GM12878 (cell line): ENCODE measurements around the gene DTD2. TPM values are rescaled to one million over a fixed set of nuclear protein-coding genes. Genes with fewer than 3 reads are reported as not detected.

Experiments used
- BCLAF1 ChIP-seq: fragments of 450-650 bp; IDR thresholded peaks from 2 replicates; pipeline ENCODE4 v1.6.1; 2017; ENCODE audit warnings: antibody characterized with exemption, mild to moderate bottlenecking, moderate library complexity
- BHLHE40 ChIP-seq, 2 experiments: fragments of 450-650 bp in 1 of 2; IDR thresholded peaks; 2 replicates each; pipeline ENCODE4 v1.6.1; 2011 to 2017; ENCODE audit warnings: low read depth in 2 of 2, borderline replicate concordance in 1 of 2, improper control_type of control experiment in 1 of 2, low read length in 1 of 2, mild to moderate bottlenecking in 1 of 2
- BRCA1 ChIP-seq: IDR thresholded peaks from 2 replicates; pipeline ENCODE4 v1.6.1; 2011; ENCODE audit warnings: low read depth, low read length, improper control_type of control experiment
- CEBPB ChIP-seq, 2 experiments: fragments of 150-350 bp in 1 of 2; IDR thresholded peaks; 2 replicates each; pipeline ENCODE4 v1.6.1; 2012 to 2014; ENCODE audit warnings: low read depth in 2 of 2, low read length in 2 of 2, borderline replicate concordance in 1 of 2, inconsistent platforms in 1 of 2
- CHD1 ChIP-seq: IDR thresholded peaks from 2 replicates; pipeline ENCODE4 v1.6.1; 2012; ENCODE audit warnings: low read depth, low read length, improper control_type of control experiment
- FOXK2 ChIP-seq: fragments of 450-650 bp; IDR thresholded peaks from 2 replicates; pipeline ENCODE4 v1.6.1; 2017; ENCODE audit warnings: mild to moderate bottlenecking, moderate library complexity
- IKZF1 ChIP-seq: fragments of 450-650 bp; conservative IDR thresholded peaks from 2 replicates; pipeline ENCODE4 v1.6.1; 2017; ENCODE audit warnings: antibody characterized with exemption, mild to moderate bottlenecking
- KDM1A ChIP-seq: fragments of 200-600 bp; sonication (generic); IDR thresholded peaks from 2 replicates; pipeline ENCODE4 v1.6.1; 2016; ENCODE audit warnings: borderline replicate concordance
- MTA3 ChIP-seq: IDR thresholded peaks from 2 replicates; pipeline ENCODE4 v1.6.1; 2012; ENCODE audit warnings: low read length, inconsistent platforms, borderline replicate concordance
- PAX5 ChIP-seq: IDR thresholded peaks from 2 replicates; pipeline ENCODE4 v1.6.1; 2011; ENCODE audit warnings: low read depth, low read length, borderline replicate concordance
- PML ChIP-seq: IDR thresholded peaks from 2 replicates; pipeline ENCODE4 v1.6.1; 2012; ENCODE audit warnings: low read length, inconsistent platforms
- POU2F2 ChIP-seq: IDR thresholded peaks from 3 replicates; pipeline ENCODE4 v1.6.1; 2011; ENCODE audit warnings: low read depth, mild to moderate bottlenecking, low read length, borderline replicate concordance
- RUNX3 ChIP-seq: IDR thresholded peaks from 2 replicates; pipeline ENCODE4 v1.6.1; 2012; ENCODE audit warnings: low read length, inconsistent platforms
- SIN3A ChIP-seq: IDR thresholded peaks from 2 replicates; pipeline ENCODE4 v1.6.1; 2012; ENCODE audit warnings: low read depth, low read length, improper control_type of control experiment
- ZBTB4 ChIP-seq: fragments of 450-650 bp; formaldehyde crosslinking; IDR thresholded peaks from 2 replicates; pipeline ENCODE4 v1.4.0; 2022; ENCODE audit warnings: mild to moderate bottlenecking, moderate library complexity
- ZNF592 ChIP-seq: fragments of 450-650 bp; IDR thresholded peaks from 2 replicates; pipeline ENCODE4 v1.6.1; 2017; ENCODE audit warnings: mild to moderate bottlenecking, moderate library complexity
- polyA plus RNA-seq, 11 experiments: library from polyadenylated mRNA; depleted of rRNA in 4 of 11; unstranded in 6 of 11; stranded (reverse) in 5 of 11; fragments of >200 nt; fragmentation: Nextera tagmentation in 4 of 11; fragmentation: Illumina TruSeq in 1 of 11; extraction: Ambion mirVana in 4 of 11; extraction: Trizol in 1 of 11; gene quantifications; 1 replicate in 1 of 11; 2 replicates in 10 of 11; pipeline versions ENCODE4 v1.2.1 to v1.2.3, GENCODE V29; 2011 to 2016; ENCODE audit warnings: inconsistent platforms in 2 of 11, missing spikeins in 2 of 11, low read depth in 1 of 11
- total RNA-seq, 4 experiments: library from RNA; depleted of rRNA in 3 of 4; stranded (reverse); fragments of >200 nt in 3 of 4; fragmentation: Illumina TruSeq in 1 of 4; extraction: Trizol in 1 of 4; gene quantifications; 2 replicates each; pipeline versions ENCODE4 v1.2.1 to v1.2.3, GENCODE V29; 2013 to 2021
- TF ChIP-seq, protein P1 (sequence below): fragments of 450-650 bp; IDR thresholded peaks from 2 replicates; pipeline ENCODE4 v1.6.1; 2017; ENCODE audit warnings: mild to moderate bottlenecking

The DTD2 gene
- total and polyA plus RNA-seq, 10 of the 15 experiments (the other 5 are each of a cell fraction or from before 2014, with no cell fraction given), result 4.5 to 32.8 (median 15.9) TPM

DNA sequence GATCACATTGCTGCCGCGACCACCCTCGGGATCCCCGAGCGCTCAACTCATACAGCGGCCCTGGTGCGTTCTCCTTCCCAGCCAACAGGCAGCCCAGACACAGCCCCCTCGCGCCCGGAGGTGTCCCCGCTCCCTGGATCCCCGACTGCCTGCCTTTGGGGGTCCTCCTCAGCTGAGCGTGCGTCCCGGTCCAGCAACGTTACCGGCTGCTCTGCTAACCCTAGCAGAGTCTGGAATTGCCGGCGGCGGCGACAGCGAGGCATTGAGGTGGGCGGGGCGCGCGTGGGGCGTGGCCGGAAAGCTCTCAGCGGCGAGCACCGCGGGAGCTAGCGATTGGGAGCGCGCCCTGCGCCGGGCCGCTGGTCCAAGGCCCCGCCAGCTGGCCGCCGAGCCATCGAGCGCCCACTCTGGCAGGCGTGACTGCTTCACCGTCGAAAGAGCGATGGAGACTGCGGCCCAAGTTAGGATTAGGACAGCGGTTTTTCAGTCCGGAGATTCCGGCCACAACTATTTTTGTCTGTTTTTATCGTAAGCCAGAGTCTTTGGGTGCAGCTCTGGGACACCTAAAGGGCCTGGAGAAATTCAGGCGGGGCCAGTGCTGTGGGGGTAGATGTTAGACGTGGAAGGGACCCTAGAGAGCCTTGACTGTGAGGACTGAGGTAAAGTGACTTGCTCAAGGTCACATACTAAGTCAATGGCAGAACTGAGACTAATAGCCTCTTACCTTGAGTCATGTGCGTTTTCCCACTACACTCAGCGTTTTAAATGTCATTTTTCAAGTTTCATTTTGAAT lies 36.8 kb downstream of the DTD2 start, which contains the start of gene HEATR5A (continued):
- TF ChIP-seq BCLAF1 (no peak), FOXK2 (0 out of 2 replicates have a peak, but pooled peaks have one; percentile 33), POU2F2 (peak; percentile 90), PAX5 (no peak; the same call in 1 of the 2 replicates), PML (peak; percentile 88; the same call in 1 of the 2 replicates), RUNX3 (peak; percentile 71), IKZF1 (peak; percentile 89), CHD1 (no peak), ZBTB4 (CRISPR knock-in tag) (no peak), BHLHE40 (IDR thresholded peaks at IDR 0.05; ENCODE audit: borderline replicate concordance in 1 of 2, low read depth in 2 of 2, low read length in 1 of 2) (peak; percentile 54 to 69; a peak in 3 of 4 replicates), MTA3 (no peak), KDM1A (no peak), ZNF592 (0 out of 2 replicates have a peak, but pooled peaks have one; percentile 13), BRCA1 (no peak), SIN3A (peak; percentile 87), CEBPB (IDR thresholded peaks at IDR 0.05; ENCODE audit: borderline replicate concordance in 1 of 2, low read depth in 2 of 2, low read length in 2 of 2) (peak in 1 of 2 experiments; percentile 18; a peak in 1 of 4 replicates)
- TF ChIP-seq, protein P1, sequence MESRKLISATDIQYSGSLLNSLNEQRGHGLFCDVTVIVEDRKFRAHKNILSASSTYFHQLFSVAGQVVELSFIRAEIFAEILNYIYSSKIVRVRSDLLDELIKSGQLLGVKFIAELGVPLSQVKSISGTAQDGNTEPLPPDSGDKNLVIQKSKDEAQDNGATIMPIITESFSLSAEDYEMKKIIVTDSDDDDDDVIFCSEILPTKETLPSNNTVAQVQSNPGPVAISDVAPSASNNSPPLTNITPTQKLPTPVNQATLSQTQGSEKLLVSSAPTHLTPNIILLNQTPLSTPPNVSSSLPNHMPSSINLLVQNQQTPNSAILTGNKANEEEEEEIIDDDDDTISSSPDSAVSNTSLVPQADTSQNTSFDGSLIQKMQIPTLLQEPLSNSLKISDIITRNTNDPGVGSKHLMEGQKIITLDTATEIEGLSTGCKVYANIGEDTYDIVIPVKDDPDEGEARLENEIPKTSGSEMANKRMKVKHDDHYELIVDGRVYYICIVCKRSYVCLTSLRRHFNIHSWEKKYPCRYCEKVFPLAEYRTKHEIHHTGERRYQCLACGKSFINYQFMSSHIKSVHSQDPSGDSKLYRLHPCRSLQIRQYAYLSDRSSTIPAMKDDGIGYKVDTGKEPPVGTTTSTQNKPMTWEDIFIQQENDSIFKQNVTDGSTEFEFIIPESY, result no peak
